Activated naive CD8-positive, alpha-beta T cell (primary cell): ENCODE data around the gene SORCS2.
"Not testable (repeated sequence)": the region's sequence is repeated elsewhere in the genome, so short reads cannot be mapped to it uniquely, and the experiment has no call there.

Experiments
- H3K27ac Mint-ChIP-seq: one replicate; pipeline ENCODE4 v1.8.0; 2021; ENCODE audit warnings: mixed read lengths
- H3K27me3 Mint-ChIP-seq: one replicate; pipeline ENCODE4 v1.8.0; 2021; ENCODE audit warnings: mixed read lengths
- H3K36me3 Mint-ChIP-seq: one replicate; pipeline ENCODE4 v1.8.0; 2021; ENCODE audit warnings: mixed read lengths
- H3K4me1 Mint-ChIP-seq: one replicate; pipeline ENCODE4 v1.8.0; 2021; ENCODE audit warnings: low read depth, mixed read lengths
- H3K4me3 Mint-ChIP-seq: one replicate; pipeline ENCODE4 v1.8.0; 2021; ENCODE audit warnings: mild to moderate bottlenecking, mixed read lengths
- H3K9me3 Mint-ChIP-seq: one replicate; pipeline ENCODE4 v1.8.0; 2021; ENCODE audit warnings: low read depth, mixed read lengths

Gene SORCS2

GRCh38 chr4:7156328-7156727 is 36.0 kb upstream of the SORCS2 start:
- Mint-ChIP-seq H3K27ac (no peak overlapping the region), H3K4me3 (no peak overlapping the region), H3K27me3 (peaks cover 10% of the 10 kb centered on the region), H3K36me3 (no peaks in the 10 kb centered on the region), H3K9me3 (no peaks in the 10 kb centered on the region), H3K4me1 (no peaks in the 10 kb centered on the region)

- H3K4me3 Mint-ChIP-seq = no peak overlapping the region
- no peaks in the 10 kb centered on the region for H3K9me3 Mint-ChIP-seq
- H3K4me1 Mint-ChIP-seq = no peaks in the 10 kb centered on the region
- no peaks in the 10 kb centered on the region for H3K36me3 Mint-ChIP-seq
- peaks cover 10% of the 10 kb centered on the region for H3K27me3 Mint-ChIP-seq
- H3K27ac Mint-ChIP-seq = no peak overlapping the region
Measured at GRCh38 chr4:7156761-7157488, 35.4 kb upstream of the SORCS2 start.

- H3K36me3 Mint-ChIP-seq = no peaks in the 10 kb centered on the region
- H3K9me3 Mint-ChIP-seq = no peaks in the 10 kb centered on the region
- H3K4me1 Mint-ChIP-seq = no peaks in the 10 kb centered on the region
- no peak overlapping the region for H3K4me3 Mint-ChIP-seq
- no peak overlapping the region for H3K27ac Mint-ChIP-seq
- peaks cover 10% of the 10 kb centered on the region for H3K27me3 Mint-ChIP-seq
Measured at GRCh38 chr4:7157666-7158065, 34.7 kb upstream of the SORCS2 start.

GRCh38 chr4:7158081-7158750 is 34.1 kb upstream of the SORCS2 start:
- H3K36me3 Mint-ChIP-seq = no peaks in the 10 kb centered on the region
- no peaks in the 10 kb centered on the region for H3K9me3 Mint-ChIP-seq
- H3K4me1 Mint-ChIP-seq = no peaks in the 10 kb centered on the region
- H3K27ac Mint-ChIP-seq = no peak overlapping the region
- no peak overlapping the region for H3K4me3 Mint-ChIP-seq
- peaks cover 8% of the 10 kb centered on the region for H3K27me3 Mint-ChIP-seq

- no peak overlapping the region for H3K27ac Mint-ChIP-seq
- H3K27me3 Mint-ChIP-seq = peaks cover 8% of the 10 kb centered on the region
- no peaks in the 10 kb centered on the region for H3K4me1 Mint-ChIP-seq
- no peaks in the 10 kb centered on the region for H3K36me3 Mint-ChIP-seq
- H3K9me3 Mint-ChIP-seq = no peaks in the 10 kb centered on the region
- no peak overlapping the region for H3K4me3 Mint-ChIP-seq
Measured at GRCh38 chr4:7158991-7159390, 33.3 kb upstream of the SORCS2 start.

GRCh38 chr4:7159923-7160322 is 32.4 kb upstream of the SORCS2 start:
- no peak overlapping the region for H3K4me3 Mint-ChIP-seq
- H3K9me3 Mint-ChIP-seq = no peaks in the 10 kb centered on the region
- no peak overlapping the region for H3K27ac Mint-ChIP-seq
- no peaks in the 10 kb centered on the region for H3K36me3 Mint-ChIP-seq
- H3K27me3 Mint-ChIP-seq = peaks cover 8% of the 10 kb centered on the region
- no peaks in the 10 kb centered on the region for H3K4me1 Mint-ChIP-seq

- Mint-ChIP-seq H3K9me3 (no peaks in the 10 kb centered on the region), H3K27ac (no peak overlapping the region), H3K4me1 (no peaks in the 10 kb centered on the region), H3K36me3 (no peaks in the 10 kb centered on the region), H3K4me3 (no peak overlapping the region), H3K27me3 (peaks cover 8% of the 10 kb centered on the region)
Measured at GRCh38 chr4:7160439-7160838, 31.9 kb upstream of the SORCS2 start.

- Mint-ChIP-seq H3K27me3 (peaks cover 8% of the 10 kb centered on the region), H3K9me3 (no peaks in the 10 kb centered on the region), H3K36me3 (no peaks in the 10 kb centered on the region), H3K4me1 (no peaks in the 10 kb centered on the region), H3K4me3 (no peak overlapping the region), H3K27ac (no peak overlapping the region)
Measured at GRCh38 chr4:7160951-7161440, 31.3 kb upstream of the SORCS2 start.

- Mint-ChIP-seq H3K27me3 (peaks cover 5% of the 10 kb centered on the region), H3K4me3 (no peak overlapping the region), H3K4me1 (no peaks in the 10 kb centered on the region), H3K9me3 (no peaks in the 10 kb centered on the region), H3K36me3 (no peaks in the 10 kb centered on the region), H3K27ac (no peak overlapping the region)
Measured at GRCh38 chr4:7161721-7162214, 30.6 kb upstream of the SORCS2 start.

- not testable (repeated sequence) for H3K36me3 Mint-ChIP-seq, H3K4me1 Mint-ChIP-seq, H3K27ac Mint-ChIP-seq, H3K27me3 Mint-ChIP-seq, H3K4me3 Mint-ChIP-seq, H3K9me3 Mint-ChIP-seq
Measured at GRCh38 chr4:7165056-7165873, 27.1 kb upstream of the SORCS2 start.

GRCh38 chr4:7165874-7166201 is 26.5 kb upstream of the SORCS2 start:
- no peak overlapping the region for H3K27ac Mint-ChIP-seq
- H3K4me3 Mint-ChIP-seq = no peak overlapping the region
- H3K4me1 Mint-ChIP-seq = no peaks in the 10 kb centered on the region
- H3K36me3 Mint-ChIP-seq = no peaks in the 10 kb centered on the region
- H3K27me3 Mint-ChIP-seq = no peaks in the 10 kb centered on the region
- no peaks in the 10 kb centered on the region for H3K9me3 Mint-ChIP-seq

GRCh38 chr4:7166237-7166636 is 26.1 kb upstream of the SORCS2 start:
- H3K36me3 Mint-ChIP-seq = no peaks in the 10 kb centered on the region
- H3K9me3 Mint-ChIP-seq = no peaks in the 10 kb centered on the region
- no peak overlapping the region for H3K27ac Mint-ChIP-seq
- no peak overlapping the region for H3K4me3 Mint-ChIP-seq
- H3K27me3 Mint-ChIP-seq = no peaks in the 10 kb centered on the region
- no peaks in the 10 kb centered on the region for H3K4me1 Mint-ChIP-seq

GRCh38 chr4:7166981-7167700 is 25.2 kb upstream of the SORCS2 start:
- H3K4me1 Mint-ChIP-seq = no peaks in the 10 kb centered on the region
- no peaks in the 10 kb centered on the region for H3K36me3 Mint-ChIP-seq
- H3K9me3 Mint-ChIP-seq = no peaks in the 10 kb centered on the region
- H3K4me3 Mint-ChIP-seq = no peak overlapping the region
- no peak overlapping the region for H3K27ac Mint-ChIP-seq
- H3K27me3 Mint-ChIP-seq = no peaks in the 10 kb centered on the region

GRCh38 chr4:7167706-7168105 is 24.6 kb upstream of the SORCS2 start:
- H3K4me1 Mint-ChIP-seq = no peaks in the 10 kb centered on the region
- no peaks in the 10 kb centered on the region for H3K9me3 Mint-ChIP-seq

GRCh38 chr4:7168106-7168505 is 24.2 kb upstream of the SORCS2 start:
- H3K27me3 Mint-ChIP-seq = no peaks in the 10 kb centered on the region
- H3K4me3 Mint-ChIP-seq = no peak overlapping the region
- no peaks in the 10 kb centered on the region for H3K9me3 Mint-ChIP-seq
- H3K36me3 Mint-ChIP-seq = no peaks in the 10 kb centered on the region
- H3K27ac Mint-ChIP-seq = no peak overlapping the region
- H3K4me1 Mint-ChIP-seq = no peaks in the 10 kb centered on the region

More at GRCh38 chr4:7167706-7168105, 24.6 kb upstream of the SORCS2 start:
- Mint-ChIP-seq H3K36me3 (no peaks in the 10 kb centered on the region), H3K27me3 (no peaks in the 10 kb centered on the region), H3K27ac (no peak overlapping the region), H3K4me3 (no peak overlapping the region)
